Skeletal muscle satellite cell (primary cell): ENCODE data around the gene GSTM3.
"Not testable (repeated sequence)": the region's sequence is repeated elsewhere in the genome, so short reads cannot be mapped to it uniquely, and the experiment has no call there.

Experiments used
- H3K27me3 ChIP-seq: 2 replicates; pipeline ENCODE4 v1.7.0; 2013; ENCODE audit warnings: low read length; ENCODE audit not compliant: control insufficient read depth, insufficient read depth
- H3K36me3 ChIP-seq: 2 replicates; pipeline ENCODE4 v1.7.0; 2013; ENCODE audit warnings: mild to moderate bottlenecking, control low read depth, low read length; ENCODE audit not compliant: insufficient read depth
- H3K4me1 ChIP-seq: 2 replicates; pipeline ENCODE4 v1.7.0; 2013; ENCODE audit warnings: low read length; ENCODE audit not compliant: control insufficient read depth, insufficient read depth
- H3K4me2 ChIP-seq: 2 replicates; pipeline ENCODE4 v1.7.0; 2013; ENCODE audit warnings: mild to moderate bottlenecking, low read length
- H3K4me3 ChIP-seq: 2 replicates; pipeline ENCODE4 v1.7.0; 2013; ENCODE audit warnings: low read length
- H3K9ac ChIP-seq: 2 replicates; pipeline ENCODE4 v1.7.0; 2013; ENCODE audit warnings: mild to moderate bottlenecking, low read depth, low read length, moderate library complexity
- H3K9me3 ChIP-seq: replicated peaks from 2 replicates; pipeline ENCODE4 v1.7.0; 2013; ENCODE audit warnings: mild to moderate bottlenecking, control low read depth, low read length

GSTM3 gene

GRCh38 chr1:109773203-109773899 is 32.5 kb upstream of the GSTM3 start:
- Histone ChIP-seq H3K9ac (no peak overlapping the region), H3K4me2 (no peak overlapping the region), H3K4me3 (no peak overlapping the region), H3K36me3 (no peaks in the 10 kb centered on the region), H3K4me1 (peaks cover 11% of the 10 kb centered on the region), H3K9me3 (no peaks in the 10 kb centered on the region), H3K27me3 (peaks cover 5% of the 10 kb centered on the region)

DNA sequence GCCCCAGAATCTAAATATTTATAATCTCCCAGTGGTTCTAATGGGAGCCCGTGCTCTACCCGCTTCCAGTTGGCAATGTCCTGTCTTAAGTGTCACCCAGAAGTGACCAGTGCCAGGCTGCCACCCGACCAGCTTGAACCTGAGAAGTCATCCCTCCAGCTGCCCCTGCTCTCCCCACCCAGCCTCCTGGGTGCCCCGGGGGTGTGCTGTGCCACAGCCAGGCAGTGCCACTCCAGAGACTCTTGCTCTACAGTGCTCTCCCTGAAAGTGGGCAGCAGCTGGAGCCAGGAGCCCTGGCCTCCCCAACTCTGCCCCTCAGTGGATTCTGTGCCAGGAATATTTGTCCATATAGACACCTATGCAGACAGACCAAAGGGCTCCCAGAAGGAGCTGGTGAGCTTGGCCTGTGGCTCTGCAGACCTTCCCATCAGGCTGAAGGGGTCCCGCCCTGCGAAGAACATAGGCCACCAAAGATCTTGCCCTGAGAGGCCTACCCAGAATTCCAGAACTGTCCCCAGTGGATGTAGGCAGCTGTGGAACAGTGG is 31.9 kb upstream of the GSTM3 start:
- Histone ChIP-seq H3K4me3 (no peak overlapping the region), H3K4me2 (no peak overlapping the region), H3K4me1 (peaks cover 11% of the 10 kb centered on the region), H3K9me3 (no peaks in the 10 kb centered on the region), H3K9ac (no peak overlapping the region), H3K36me3 (no peaks in the 10 kb centered on the region), H3K27me3 (peaks cover 5% of the 10 kb centered on the region)

DNA sequence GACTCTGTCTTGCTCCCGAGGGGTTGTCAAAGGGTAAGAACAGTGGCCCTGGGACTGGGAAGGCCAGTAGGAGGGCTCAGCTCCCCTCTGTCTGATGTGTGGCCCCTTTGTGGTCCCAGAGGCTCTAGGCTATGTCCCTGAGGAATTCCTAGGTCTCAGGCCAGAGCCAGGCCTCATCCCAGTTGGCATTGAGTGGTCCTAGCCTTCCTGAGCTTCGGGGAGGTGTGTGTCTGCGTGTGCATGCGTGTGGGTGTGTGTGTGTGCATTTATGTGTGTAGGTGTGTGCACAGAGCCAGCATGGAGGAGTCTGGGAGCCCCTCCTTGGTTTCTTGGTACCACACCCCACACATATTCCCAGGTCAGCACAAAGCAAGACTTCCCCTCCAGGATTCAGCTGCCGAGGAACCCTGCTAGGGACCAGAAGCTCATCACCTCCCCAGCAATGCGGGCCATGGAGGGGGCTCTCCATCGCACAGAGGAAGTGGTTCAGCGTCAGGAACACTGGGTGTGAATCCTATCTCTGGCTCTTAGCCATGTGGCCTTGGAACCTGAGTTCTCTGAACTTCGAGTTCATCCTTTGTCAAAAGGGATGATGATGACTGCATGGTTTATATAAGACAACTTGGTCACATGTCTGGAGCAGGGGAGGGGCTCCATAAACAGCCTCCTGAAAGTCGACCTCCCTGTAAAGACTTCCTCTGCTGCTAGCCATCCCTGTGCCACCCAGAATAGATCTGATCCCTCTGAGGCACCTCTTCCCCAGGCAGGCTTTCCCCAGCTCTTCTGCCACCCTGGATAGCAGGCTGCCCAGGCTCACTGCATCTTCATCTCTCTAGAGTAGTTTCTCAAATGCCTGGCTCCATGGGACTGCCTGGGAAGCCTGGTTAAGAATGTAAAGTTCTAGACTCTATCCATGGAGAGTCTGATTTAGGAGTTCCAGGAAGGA is 31.1 kb upstream of the GSTM3 start:
- no peak overlapping the region for H3K4me2 ChIP-seq
- no peak overlapping the region for H3K9ac ChIP-seq
- peaks cover 6% of the 10 kb centered on the region for H3K4me1 ChIP-seq
- H3K4me3 ChIP-seq: no peak overlapping the region
- peaks cover 12% of the 10 kb centered on the region for H3K27me3 ChIP-seq
- no peaks in the 10 kb centered on the region for H3K36me3 ChIP-seq
- H3K9me3 ChIP-seq: no peaks in the 10 kb centered on the region

DNA sequence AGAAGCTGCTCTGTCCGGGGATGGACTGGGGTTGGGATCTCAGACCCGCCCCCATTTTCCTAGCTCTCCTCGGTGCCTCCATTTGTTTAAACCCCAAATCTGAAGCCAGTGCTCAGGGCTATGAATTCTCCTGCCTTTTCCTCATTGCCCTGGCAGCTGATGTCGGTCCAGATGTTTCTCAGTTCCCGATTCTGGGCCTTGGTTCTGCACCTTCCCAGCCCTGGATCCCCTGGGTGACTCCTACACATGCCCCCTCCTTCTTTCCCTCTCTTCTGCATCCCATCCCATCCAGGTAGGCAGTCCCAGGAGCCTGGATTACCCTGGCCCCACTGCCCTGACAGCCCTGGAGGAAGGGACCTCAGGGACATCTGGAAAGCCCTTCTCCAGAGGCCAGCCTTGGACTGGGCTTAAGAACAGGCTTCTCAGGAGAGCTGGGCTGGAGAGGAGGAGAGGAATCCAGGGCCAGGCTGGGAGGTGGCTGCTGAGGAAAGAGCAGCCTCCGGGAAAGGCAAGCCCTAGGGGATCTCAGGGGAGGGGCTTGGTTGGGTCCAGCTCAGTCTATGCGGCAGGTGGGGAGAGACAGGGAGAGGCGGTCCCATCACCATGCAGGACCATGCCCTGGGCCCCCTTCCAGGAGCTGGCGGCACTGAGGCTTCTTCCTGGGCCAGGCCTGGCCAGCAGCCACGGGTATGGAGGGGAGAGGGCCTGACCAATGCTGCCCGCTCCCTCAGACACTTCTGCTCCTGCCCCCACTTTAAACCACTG is 29.7 kb upstream of the GSTM3 start:
- Histone ChIP-seq H3K4me2 (no peak overlapping the region), H3K27me3 (peaks cover 18% of the 10 kb centered on the region), H3K9me3 (no peaks in the 10 kb centered on the region), H3K4me3 (no peak overlapping the region), H3K4me1 (peaks cover 5% of the 10 kb centered on the region), H3K9ac (no peak overlapping the region), H3K36me3 (no peaks in the 10 kb centered on the region)

GRCh38 chr1:109769330-109770078 is 28.7 kb upstream of the GSTM3 start:
- H3K36me3 ChIP-seq: no peaks in the 10 kb centered on the region
- H3K9me3 ChIP-seq: no peaks in the 10 kb centered on the region
- no peak overlapping the region for H3K4me2 ChIP-seq
- peaks cover 17% of the 10 kb centered on the region for H3K27me3 ChIP-seq
- H3K4me3 ChIP-seq: no peak overlapping the region
- peaks cover 5% of the 10 kb centered on the region for H3K4me1 ChIP-seq
- no peak overlapping the region for H3K9ac ChIP-seq

DNA sequence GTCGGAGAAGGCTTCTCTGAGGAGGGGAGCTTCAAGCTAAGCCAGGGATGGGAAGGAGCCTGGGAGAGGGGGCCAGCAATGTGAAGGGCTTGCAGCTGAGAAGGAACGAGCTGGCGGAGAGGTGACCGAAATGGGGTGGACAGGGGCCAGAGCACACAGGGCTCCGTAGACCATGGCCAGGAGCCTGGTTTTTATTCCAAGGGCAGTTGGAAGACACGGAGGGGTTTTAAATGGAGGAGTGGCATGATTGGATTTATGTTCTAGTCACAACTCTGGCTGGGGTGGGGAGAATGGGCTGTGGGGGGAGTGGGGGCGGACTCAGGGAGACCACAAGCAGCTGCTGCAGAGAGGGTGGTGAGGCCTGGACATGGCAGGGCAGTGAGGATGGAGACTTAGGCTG is 28.0 kb upstream of the GSTM3 start:
- Histone ChIP-seq H3K4me1 (peaks cover 5% of the 10 kb centered on the region), H3K9ac (no peak overlapping the region), H3K9me3 (no peaks in the 10 kb centered on the region), H3K4me3 (no peak overlapping the region), H3K36me3 (no peaks in the 10 kb centered on the region), H3K4me2 (no peak overlapping the region), H3K27me3 (peaks cover 17% of the 10 kb centered on the region)

- Histone ChIP-seq H3K9ac (no peak overlapping the region), H3K4me3 (no peak overlapping the region), H3K36me3 (no peaks in the 10 kb centered on the region), H3K4me1 (peaks cover 5% of the 10 kb centered on the region), H3K27me3 (peaks cover 17% of the 10 kb centered on the region), H3K9me3 (no peaks in the 10 kb centered on the region), H3K4me2 (no peak overlapping the region)
Observed at GRCh38 chr1:109768335-109768650, 27.5 kb upstream of the GSTM3 start.

- Histone ChIP-seq H3K9ac (no peak overlapping the region), H3K4me3 (no peak overlapping the region), H3K4me1 (peaks cover 5% of the 10 kb centered on the region), H3K9me3 (no peaks in the 10 kb centered on the region), H3K4me2 (no peak overlapping the region), H3K27me3 (peaks cover 17% of the 10 kb centered on the region), H3K36me3 (no peaks in the 10 kb centered on the region)
Observed at GRCh38 chr1:109767637-109768334, 26.9 kb upstream of the GSTM3 start.

GRCh38 chr1:109766991-109767636 is 26.3 kb upstream of the GSTM3 start:
- H3K9ac ChIP-seq, H3K9me3 ChIP-seq, H3K4me2 ChIP-seq, H3K36me3 ChIP-seq, H3K4me1 ChIP-seq, H3K4me3 ChIP-seq: not testable (repeated sequence)
- peaks cover 17% of the 10 kb centered on the region for H3K27me3 ChIP-seq

DNA sequence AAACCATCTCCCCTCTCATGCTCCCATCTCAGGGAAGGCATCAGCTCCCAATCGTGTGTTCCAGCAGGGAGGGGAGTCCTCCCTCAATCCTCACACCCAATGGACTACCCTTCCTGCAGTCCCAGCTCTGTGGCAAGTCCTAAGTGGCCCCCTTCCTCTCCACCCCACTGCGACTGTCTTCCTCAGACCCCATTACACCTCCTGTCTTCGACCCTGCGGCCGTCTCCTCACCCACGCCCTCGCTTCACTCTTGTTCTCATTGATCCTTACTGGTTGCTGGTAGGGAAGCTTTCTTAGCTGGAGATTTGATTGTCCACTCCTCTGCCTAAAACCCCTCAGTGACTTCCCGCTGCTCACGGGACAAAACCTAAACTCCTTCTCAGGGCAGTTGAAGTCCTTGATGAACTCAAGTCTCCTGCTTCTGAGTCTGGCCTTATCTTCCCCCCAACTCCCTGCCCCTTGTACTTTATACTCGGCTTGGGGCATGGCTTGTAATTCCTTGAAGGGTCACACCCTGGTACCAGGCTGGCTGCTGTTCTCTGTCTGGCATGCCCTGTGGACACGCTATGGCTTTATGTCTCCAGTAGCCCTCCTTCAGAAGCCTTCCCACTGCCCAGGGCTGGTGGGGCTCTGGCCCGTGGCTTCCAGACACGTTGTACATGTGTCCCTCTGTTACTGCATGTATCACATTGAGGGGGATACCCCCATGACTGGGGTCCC is 25.2 kb upstream of the GSTM3 start:
- Histone ChIP-seq H3K9ac (no peak overlapping the region), H3K9me3 (no peaks in the 10 kb centered on the region), H3K36me3 (no peaks in the 10 kb centered on the region), H3K4me1 (peaks cover 5% of the 10 kb centered on the region), H3K4me2 (no peak overlapping the region), H3K4me3 (no peak overlapping the region), H3K27me3 (peaks cover 17% of the 10 kb centered on the region)
